ENCODE results near the gene PLXNA1. TPM values are rescaled to one million over a fixed set of nuclear protein-coding genes. Genes with fewer than 3 reads are reported as not detected.

PLXNA1 gene
- total and polyA plus RNA-seq, 9 of the 15 experiments (the other 6 are each of a cell fraction or from before 2014, with no cell fraction given): 0.23 to 59.9 (median 16.8) TPM

DNA sequence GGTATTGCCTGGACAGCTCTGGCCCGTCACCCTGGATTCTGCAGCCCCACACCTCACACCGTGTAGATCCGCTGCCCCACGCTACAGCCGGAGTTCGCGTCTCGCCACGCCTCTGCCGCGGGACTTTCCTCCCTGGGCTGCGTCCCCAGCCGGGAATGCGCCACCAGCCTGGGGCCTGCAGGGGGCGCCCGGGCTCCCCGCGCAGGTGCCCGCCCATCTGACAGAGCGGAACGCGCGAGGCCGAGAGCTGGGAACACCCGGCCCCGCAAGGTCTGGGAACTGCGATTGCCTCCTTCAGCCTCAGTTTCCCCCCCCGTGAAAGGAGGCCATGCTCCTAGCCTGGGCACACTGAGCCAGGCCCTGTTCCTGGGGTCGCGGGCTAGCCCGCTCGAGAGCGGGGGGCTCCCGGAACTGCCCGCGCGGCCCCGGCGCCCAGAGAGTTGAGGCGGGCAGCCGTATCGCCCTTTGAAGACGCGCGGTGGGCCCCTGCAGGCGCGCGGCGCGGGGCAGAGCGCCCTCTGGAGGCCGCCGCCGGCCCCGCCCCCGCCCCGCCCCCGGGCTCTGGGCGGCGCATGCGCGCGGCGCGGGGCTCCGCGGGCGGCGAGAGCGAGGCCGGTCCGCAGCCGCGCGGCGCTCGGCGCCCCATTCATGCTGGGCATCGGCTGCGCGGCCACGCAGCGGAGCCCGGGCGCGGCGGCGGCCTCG lies at the start of gene PLXNA1 (continued):
- TF ChIP-seq, protein P1, sequence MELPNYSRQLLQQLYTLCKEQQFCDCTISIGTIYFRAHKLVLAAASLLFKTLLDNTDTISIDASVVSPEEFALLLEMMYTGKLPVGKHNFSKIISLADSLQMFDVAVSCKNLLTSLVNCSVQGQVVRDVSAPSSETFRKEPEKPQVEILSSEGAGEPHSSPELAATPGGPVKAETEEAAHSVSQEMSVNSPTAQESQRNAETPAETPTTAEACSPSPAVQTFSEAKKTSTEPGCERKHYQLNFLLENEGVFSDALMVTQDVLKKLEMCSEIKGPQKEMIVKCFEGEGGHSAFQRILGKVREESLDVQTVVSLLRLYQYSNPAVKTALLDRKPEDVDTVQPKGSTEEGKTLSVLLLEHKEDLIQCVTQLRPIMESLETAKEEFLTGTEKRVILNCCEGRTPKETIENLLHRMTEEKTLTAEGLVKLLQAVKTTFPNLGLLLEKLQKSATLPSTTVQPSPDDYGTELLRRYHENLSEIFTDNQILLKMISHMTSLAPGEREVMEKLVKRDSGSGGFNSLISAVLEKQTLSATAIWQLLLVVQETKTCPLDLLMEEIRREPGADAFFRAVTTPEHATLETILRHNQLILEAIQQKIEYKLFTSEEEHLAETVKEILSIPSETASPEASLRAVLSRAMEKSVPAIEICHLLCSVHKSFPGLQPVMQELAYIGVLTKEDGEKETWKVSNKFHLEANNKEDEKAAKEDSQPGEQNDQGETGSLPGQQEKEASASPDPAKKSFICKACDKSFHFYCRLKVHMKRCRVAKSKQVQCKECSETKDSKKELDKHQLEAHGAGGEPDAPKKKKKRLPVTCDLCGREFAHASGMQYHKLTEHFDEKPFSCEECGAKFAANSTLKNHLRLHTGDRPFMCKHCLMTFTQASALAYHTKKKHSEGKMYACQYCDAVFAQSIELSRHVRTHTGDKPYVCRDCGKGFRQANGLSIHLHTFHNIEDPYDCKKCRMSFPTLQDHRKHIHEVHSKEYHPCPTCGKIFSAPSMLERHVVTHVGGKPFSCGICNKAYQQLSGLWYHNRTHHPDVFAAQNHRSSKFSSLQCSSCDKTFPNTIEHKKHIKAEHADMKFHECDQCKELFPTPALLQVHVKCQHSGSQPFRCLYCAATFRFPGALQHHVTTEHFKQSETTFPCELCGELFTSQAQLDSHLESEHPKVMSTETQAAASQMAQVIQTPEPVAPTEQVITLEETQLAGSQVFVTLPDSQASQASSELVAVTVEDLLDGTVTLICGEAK (IDR thresholded peaks at IDR 0.05): no peak; the same call in 1 of the 2 replicates
- TF ChIP-seq, protein P1 (CRISPR knock-in tag; IDR thresholded peaks at IDR 0.05): no peak
- TF ChIP-seq CREB1 (IDR thresholded peaks at IDR 0.05) (no peak), CREB1 (CRISPR knock-in tag; IDR thresholded peaks at IDR 0.05) (0 out of 2 replicates have a peak, but pooled peaks have one; percentile 56), ZNF561 (CRISPR knock-in tag; conservative IDR thresholded peaks at IDR 0.05) (no peak), TEAD4 (IDR thresholded peaks at IDR 0.05; ENCODE audit: low read length) (no peak; the same call in 1 of the 2 replicates), TEAD4 (CRISPR knock-in tag; IDR thresholded peaks at IDR 0.05; ENCODE audit: borderline replicate concordance) (peak; percentile 66; the same call in 1 of the 2 replicates), POLR2A (conservative IDR thresholded peaks at IDR 0.05) (0 out of 2 replicates have a peak, but pooled peaks have one; percentile 29), KLF6 (CRISPR knock-in tag; IDR thresholded peaks at IDR 0.05; ENCODE audit: borderline replicate concordance) (no peak)
- TF ChIP-seq, protein P2, sequence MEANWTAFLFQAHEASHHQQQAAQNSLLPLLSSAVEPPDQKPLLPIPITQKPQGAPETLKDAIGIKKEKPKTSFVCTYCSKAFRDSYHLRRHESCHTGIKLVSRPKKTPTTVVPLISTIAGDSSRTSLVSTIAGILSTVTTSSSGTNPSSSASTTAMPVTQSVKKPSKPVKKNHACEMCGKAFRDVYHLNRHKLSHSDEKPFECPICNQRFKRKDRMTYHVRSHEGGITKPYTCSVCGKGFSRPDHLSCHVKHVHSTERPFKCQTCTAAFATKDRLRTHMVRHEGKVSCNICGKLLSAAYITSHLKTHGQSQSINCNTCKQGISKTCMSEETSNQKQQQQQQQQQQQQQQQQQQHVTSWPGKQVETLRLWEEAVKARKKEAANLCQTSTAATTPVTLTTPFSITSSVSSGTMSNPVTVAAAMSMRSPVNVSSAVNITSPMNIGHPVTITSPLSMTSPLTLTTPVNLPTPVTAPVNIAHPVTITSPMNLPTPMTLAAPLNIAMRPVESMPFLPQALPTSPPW (CRISPR knock-in tag; IDR thresholded peaks at IDR 0.05): peak; percentile 70
- TF ChIP-seq, protein P3, sequence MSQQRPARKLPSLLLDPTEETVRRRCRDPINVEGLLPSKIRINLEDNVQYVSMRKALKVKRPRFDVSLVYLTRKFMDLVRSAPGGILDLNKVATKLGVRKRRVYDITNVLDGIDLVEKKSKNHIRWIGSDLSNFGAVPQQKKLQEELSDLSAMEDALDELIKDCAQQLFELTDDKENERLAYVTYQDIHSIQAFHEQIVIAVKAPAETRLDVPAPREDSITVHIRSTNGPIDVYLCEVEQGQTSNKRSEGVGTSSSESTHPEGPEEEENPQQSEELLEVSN (IDR thresholded peaks at IDR 0.05; ENCODE audit: borderline replicate concordance in 1 of 2, extremely low read depth in 1 of 2, insufficient read depth in 1 of 2, insufficient read length in 1 of 2, low read depth in 1 of 2, low read length in 1 of 2, poor library complexity in 1 of 2, severe bottlenecking in 1 of 2): peak; percentile 90 to 95

Measured in K562 (cell line).